ENCODE data around the gene DZIP1.

DNA sequence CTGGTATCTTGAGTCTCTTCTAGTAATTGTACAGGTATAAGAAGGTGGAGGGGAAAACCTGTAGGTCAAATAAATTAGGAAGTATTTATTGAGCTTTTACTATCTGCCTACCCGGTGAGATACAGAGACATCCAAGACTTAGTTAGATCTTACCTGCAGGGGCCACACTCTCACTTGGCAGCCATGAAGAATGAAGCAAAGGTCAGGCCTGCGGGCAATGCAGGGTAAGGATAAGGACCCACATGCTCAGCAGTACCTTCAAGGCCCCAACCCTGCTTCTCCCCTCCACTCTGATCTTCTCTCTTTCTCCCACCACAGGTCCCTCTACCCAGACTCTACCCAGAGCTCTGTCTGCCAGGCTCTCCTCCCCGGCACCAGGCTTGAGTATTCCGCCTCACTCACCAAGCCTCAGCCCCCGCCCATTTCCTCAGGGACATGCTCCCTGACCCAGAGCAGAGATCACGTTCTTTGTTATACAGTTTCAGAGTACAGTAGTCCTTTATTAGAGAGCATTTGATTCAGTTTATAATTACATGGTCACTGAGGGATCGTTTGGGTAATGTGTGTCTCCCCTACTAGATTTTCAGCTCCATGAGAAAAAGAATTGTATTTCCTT lies 110.9 kb downstream of the DZIP1 start:
- TF ChIP-seq, protein P1, sequence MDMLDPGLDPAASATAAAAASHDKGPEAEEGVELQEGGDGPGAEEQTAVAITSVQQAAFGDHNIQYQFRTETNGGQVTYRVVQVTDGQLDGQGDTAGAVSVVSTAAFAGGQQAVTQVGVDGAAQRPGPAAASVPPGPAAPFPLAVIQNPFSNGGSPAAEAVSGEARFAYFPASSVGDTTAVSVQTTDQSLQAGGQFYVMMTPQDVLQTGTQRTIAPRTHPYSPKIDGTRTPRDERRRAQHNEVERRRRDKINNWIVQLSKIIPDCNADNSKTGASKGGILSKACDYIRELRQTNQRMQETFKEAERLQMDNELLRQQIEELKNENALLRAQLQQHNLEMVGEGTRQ (IDR thresholded peaks at IDR 0.05), result no peak
- TF ChIP-seq, protein P2, sequence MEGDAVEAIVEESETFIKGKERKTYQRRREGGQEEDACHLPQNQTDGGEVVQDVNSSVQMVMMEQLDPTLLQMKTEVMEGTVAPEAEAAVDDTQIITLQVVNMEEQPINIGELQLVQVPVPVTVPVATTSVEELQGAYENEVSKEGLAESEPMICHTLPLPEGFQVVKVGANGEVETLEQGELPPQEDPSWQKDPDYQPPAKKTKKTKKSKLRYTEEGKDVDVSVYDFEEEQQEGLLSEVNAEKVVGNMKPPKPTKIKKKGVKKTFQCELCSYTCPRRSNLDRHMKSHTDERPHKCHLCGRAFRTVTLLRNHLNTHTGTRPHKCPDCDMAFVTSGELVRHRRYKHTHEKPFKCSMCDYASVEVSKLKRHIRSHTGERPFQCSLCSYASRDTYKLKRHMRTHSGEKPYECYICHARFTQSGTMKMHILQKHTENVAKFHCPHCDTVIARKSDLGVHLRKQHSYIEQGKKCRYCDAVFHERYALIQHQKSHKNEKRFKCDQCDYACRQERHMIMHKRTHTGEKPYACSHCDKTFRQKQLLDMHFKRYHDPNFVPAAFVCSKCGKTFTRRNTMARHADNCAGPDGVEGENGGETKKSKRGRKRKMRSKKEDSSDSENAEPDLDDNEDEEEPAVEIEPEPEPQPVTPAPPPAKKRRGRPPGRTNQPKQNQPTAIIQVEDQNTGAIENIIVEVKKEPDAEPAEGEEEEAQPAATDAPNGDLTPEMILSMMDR (IDR thresholded peaks at IDR 0.05), result no peak
- TF ChIP-seq CHD4 (IDR thresholded peaks at IDR 0.05; ENCODE audit: borderline replicate concordance) (no peak), EP300 (IDR thresholded peaks at IDR 0.05) (no peak), KDM1A (IDR thresholded peaks at IDR 0.05; ENCODE audit: low read depth) (no peak), POLR2A (IDR thresholded peaks at IDR 0.05; ENCODE audit: low read length) (no peak), PHF8 (IDR thresholded peaks at IDR 0.05; ENCODE audit: borderline replicate concordance, low read depth) (no peak), MAZ (IDR thresholded peaks at IDR 0.05; ENCODE audit: borderline replicate concordance, low read depth, low read length) (no peak), NFE2L2 (conservative IDR thresholded peaks at IDR 0.05; ENCODE audit: low read length) (no peak)

All from A549 (cell line).